HepG2 (cell line): ENCODE data around the gene ZNF264. TPM values are rescaled to one million over a fixed set of nuclear protein-coding genes. Genes with fewer than 3 reads are reported as not detected.

ENCODE experiments used
- ATRX ChIP-seq: sonication (generic); formaldehyde crosslinking; IDR thresholded peaks from 2 replicates; pipeline ENCODE4 v1.4.0; 2020; ENCODE audit warnings: missing genetic modification reagents, borderline replicate concordance
- GPN1 ChIP-seq: sonication (generic); formaldehyde crosslinking; IDR thresholded peaks from 2 replicates; pipeline ENCODE4 v1.5.1; 2020; ENCODE audit warnings: missing genetic modification reagents, borderline replicate concordance
- HMG20A ChIP-seq: IDR thresholded peaks from 2 replicates; pipeline ENCODE4 v1.6.1; 2016; ENCODE audit warnings: borderline replicate concordance
- NCOA2 ChIP-seq: sonication (generic); formaldehyde crosslinking; IDR thresholded peaks from 2 replicates; pipeline ENCODE4 v1.8.0; 2022; ENCODE audit warnings: inconsistent platforms
- NFE2L2 ChIP-seq: fragments of 150-350 bp; IDR thresholded peaks from 2 replicates; pipeline ENCODE4 v1.6.1; 2014; ENCODE audit warnings: low read length
- NFYB ChIP-seq: sonication (generic); formaldehyde crosslinking; IDR thresholded peaks from 2 replicates; pipeline ENCODE4 v1.4.0; 2020; ENCODE audit warnings: missing genetic modification reagents
- SMYD3 ChIP-seq: sonication (generic); formaldehyde crosslinking; IDR thresholded peaks from 2 replicates; pipeline ENCODE4 v1.8.1; 2023; ENCODE audit warnings: mild to moderate bottlenecking, missing genetic modification reagents
- SRSF9 ChIP-seq: fragments of 200-400 bp; formaldehyde crosslinking; IDR thresholded peaks from 2 replicates; pipeline ENCODE4 v1.6.1; 2018; ENCODE audit warnings: borderline replicate concordance, mild to moderate bottlenecking, low read depth, low read length; ENCODE audit not compliant: insufficient read depth, poor library complexity, severe bottlenecking
- TCF7 ChIP-seq: sonication (generic); IDR thresholded peaks from 2 replicates; pipeline ENCODE4 v1.6.1; 2016; ENCODE audit warnings: antibody characterized with exemption, low read depth
- ZNF292 ChIP-seq: sonication (generic); formaldehyde crosslinking; IDR thresholded peaks from 2 replicates; pipeline ENCODE4 v1.8.1; 2022; ENCODE audit warnings: mild to moderate bottlenecking, low read depth, missing genetic modification reagents, borderline replicate concordance
- polyA plus RNA-seq, 8 experiments: library from polyadenylated mRNA; depleted of rRNA in 3 of 8; stranded (reverse) in 7 of 8; unstranded in 1 of 8; fragments of >200 nt; fragmentation: Illumina TruSeq in 4 of 8; extraction: Trizol in 4 of 8; gene quantifications; 2 replicates each; pipeline versions ENCODE4 v1.2.1 to v1.2.3, GENCODE V29; 2011 to 2016; ENCODE audit warnings: low read depth in 4 of 8, missing spikeins in 1 of 8, mixed read lengths in 1 of 8; ENCODE audit not compliant: insufficient read depth in 1 of 8
- total RNA-seq, 5 experiments: library from RNA; depleted of rRNA; stranded (reverse); fragments of >200 nt; fragmentation: Illumina TruSeq; extraction: Trizol; gene quantifications; 2 replicates each; pipeline ENCODE4 v1.2.3, GENCODE V29; 2016; ENCODE audit warnings: low read depth in 1 of 5
- TF ChIP-seq, protein P1 (sequence below): sonication (generic); formaldehyde crosslinking; IDR thresholded peaks from 2 replicates; pipeline ENCODE4 v1.4.0; 2020; ENCODE audit warnings: missing genetic modification reagents
- TF ChIP-seq, protein P2 (sequence below): sonication (generic); formaldehyde crosslinking; IDR thresholded peaks from 2 replicates; pipeline ENCODE4 v1.5.0; 2020; ENCODE audit warnings: mild to moderate bottlenecking, missing genetic modification reagents, borderline replicate concordance
- TF ChIP-seq, protein P3 (sequence below): conservative IDR thresholded peaks from 2 replicates; pipeline ENCODE4 v1.6.1; 2018; ENCODE audit warnings: missing genetic modification reagents
- TF ChIP-seq, protein P4 (sequence below): sonication (generic); formaldehyde crosslinking; IDR thresholded peaks from 2 replicates; pipeline ENCODE4 v1.4.0; 2020; ENCODE audit warnings: missing genetic modification reagents
- TF ChIP-seq, protein P5 (sequence below): sonication (generic); formaldehyde crosslinking; IDR thresholded peaks from 2 replicates; pipeline ENCODE4 v1.4.0; 2020; ENCODE audit warnings: low read depth, missing genetic modification reagents

The ZNF264 gene
- total and polyA plus RNA-seq, 2 of the 13 experiments (the other 11 are each of a cell fraction or from before 2014, with no cell fraction given) = 3.5 to 17.6 TPM

DNA sequence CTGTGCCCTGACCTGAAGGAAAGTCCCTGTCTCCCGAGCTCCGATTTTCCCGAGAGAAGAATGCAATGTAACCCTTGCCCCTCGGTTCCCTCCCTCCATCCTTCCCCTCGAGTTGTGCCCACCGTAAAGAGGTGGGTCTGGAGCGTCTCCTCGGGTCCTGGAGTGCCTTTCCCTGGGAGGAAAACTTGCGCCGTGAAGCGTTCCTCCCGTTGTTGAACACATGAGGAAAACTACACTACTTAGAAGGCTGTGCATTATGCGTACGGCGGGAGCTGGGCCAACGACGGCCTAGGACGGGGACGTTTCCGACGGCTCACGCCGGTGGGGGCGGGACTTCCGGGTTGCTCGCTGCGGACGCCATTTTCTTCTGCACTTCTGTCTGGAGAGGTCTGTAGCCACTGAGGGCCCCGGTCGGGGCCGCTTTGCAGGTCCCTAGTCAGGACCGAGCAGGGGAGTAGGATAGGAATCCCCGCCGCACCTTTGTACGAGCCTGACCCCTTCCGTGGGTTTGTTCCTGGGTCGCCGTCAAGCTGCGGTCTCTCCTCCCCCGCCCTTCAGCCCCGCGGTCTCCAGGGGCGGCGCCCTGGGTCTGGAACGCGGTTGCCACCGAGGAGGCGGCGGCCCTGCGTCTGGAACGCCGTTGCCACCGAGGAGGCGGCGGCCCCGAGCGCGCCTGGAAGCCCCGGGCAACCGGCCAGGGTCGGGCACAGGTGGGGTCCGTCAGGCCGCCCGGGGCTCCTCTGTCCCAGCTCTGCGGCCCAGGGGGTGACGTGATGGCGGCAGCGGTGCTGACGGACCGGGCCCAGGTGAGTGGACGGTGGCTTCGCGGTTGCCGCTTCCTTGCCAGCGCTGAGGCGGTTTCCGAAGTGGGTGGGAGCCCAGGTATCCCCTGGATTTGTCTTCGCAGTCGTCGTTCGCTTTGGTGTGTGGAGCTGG lies at the start of gene ZNF264 (continued):
- TF ChIP-seq, protein P1, sequence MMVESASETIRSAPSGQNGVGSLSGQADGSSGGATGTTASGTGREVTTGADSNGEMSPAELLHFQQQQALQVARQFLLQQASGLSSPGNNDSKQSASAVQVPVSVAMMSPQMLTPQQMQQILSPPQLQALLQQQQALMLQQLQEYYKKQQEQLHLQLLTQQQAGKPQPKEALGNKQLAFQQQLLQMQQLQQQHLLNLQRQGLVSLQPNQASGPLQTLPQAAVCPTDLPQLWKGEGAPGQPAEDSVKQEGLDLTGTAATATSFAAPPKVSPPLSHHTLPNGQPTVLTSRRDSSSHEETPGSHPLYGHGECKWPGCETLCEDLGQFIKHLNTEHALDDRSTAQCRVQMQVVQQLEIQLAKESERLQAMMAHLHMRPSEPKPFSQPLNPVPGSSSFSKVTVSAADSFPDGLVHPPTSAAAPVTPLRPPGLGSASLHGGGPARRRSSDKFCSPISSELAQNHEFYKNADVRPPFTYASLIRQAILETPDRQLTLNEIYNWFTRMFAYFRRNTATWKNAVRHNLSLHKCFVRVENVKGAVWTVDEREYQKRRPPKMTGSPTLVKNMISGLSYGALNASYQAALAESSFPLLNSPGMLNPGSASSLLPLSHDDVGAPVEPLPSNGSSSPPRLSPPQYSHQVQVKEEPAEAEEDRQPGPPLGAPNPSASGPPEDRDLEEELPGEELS (CRISPR knock-in tag) = 0 out of 2 replicates have a peak, but pooled peaks have one; percentile 32
- TF ChIP-seq, protein P2, sequence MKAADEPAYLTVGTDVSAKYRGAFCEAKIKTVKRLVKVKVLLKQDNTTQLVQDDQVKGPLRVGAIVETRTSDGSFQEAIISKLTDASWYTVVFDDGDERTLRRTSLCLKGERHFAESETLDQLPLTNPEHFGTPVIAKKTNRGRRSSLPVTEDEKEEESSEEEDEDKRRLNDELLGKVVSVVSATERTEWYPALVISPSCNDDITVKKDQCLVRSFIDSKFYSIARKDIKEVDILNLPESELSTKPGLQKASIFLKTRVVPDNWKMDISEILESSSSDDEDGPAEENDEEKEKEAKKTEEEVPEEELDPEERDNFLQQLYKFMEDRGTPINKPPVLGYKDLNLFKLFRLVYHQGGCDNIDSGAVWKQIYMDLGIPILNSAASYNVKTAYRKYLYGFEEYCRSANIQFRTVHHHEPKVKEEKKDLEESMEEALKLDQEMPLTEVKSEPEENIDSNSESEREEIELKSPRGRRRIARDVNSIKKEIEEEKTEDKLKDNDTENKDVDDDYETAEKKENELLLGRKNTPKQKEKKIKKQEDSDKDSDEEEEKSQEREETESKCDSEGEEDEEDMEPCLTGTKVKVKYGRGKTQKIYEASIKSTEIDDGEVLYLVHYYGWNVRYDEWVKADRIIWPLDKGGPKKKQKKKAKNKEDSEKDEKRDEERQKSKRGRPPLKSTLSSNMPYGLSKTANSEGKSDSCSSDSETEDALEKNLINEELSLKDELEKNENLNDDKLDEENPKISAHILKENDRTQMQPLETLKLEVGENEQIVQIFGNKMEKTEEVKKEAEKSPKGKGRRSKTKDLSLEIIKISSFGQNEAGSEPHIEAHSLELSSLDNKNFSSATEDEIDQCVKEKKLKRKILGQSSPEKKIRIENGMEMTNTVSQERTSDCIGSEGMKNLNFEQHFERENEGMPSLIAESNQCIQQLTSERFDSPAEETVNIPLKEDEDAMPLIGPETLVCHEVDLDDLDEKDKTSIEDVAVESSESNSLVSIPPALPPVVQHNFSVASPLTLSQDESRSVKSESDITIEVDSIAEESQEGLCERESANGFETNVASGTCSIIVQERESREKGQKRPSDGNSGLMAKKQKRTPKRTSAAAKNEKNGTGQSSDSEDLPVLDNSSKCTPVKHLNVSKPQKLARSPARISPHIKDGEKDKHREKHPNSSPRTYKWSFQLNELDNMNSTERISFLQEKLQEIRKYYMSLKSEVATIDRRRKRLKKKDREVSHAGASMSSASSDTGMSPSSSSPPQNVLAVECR (CRISPR knock-in tag) = peak; percentile 89
- TF ChIP-seq NFYB (0 out of 2 replicates have a peak, but pooled peaks have one; percentile 42), ZNF292 (CRISPR knock-in tag) (no peak), SMYD3 (CRISPR knock-in tag) (no peak; the same call in 1 of the 2 replicates), TCF7 (no peak), NCOA2 (CRISPR knock-in tag) (no peak), ATRX (no peak), GPN1 (CRISPR knock-in tag) (no peak), SRSF9 (no peak), NFE2L2 (no peak), HMG20A (CRISPR knock-in tag) (no peak)
- TF ChIP-seq, protein P3, sequence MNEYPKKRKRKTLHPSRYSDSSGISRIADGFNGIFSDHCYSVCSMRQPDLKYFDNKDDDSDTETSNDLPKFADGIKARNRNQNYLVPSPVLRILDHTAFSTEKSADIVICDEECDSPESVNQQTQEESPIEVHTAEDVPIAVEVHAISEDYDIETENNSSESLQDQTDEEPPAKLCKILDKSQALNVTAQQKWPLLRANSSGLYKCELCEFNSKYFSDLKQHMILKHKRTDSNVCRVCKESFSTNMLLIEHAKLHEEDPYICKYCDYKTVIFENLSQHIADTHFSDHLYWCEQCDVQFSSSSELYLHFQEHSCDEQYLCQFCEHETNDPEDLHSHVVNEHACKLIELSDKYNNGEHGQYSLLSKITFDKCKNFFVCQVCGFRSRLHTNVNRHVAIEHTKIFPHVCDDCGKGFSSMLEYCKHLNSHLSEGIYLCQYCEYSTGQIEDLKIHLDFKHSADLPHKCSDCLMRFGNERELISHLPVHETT (CRISPR knock-in tag) = no peak; the same call in 1 of the 2 replicates
- TF ChIP-seq, protein P4, sequence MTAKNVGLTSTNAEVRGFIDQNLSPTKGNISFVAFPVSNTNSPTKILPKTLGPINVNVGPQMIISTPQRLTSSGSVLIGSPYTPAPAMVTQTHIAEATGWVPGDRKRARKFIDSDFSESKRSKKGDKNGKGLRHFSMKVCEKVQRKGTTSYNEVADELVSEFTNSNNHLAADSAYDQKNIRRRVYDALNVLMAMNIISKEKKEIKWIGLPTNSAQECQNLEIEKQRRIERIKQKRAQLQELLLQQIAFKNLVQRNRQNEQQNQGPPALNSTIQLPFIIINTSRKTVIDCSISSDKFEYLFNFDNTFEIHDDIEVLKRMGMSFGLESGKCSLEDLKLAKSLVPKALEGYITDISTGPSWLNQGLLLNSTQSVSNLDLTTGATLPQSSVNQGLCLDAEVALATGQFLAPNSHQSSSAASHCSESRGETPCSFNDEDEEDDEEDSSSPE (CRISPR knock-in tag) = no peak
- TF ChIP-seq, protein P5, sequence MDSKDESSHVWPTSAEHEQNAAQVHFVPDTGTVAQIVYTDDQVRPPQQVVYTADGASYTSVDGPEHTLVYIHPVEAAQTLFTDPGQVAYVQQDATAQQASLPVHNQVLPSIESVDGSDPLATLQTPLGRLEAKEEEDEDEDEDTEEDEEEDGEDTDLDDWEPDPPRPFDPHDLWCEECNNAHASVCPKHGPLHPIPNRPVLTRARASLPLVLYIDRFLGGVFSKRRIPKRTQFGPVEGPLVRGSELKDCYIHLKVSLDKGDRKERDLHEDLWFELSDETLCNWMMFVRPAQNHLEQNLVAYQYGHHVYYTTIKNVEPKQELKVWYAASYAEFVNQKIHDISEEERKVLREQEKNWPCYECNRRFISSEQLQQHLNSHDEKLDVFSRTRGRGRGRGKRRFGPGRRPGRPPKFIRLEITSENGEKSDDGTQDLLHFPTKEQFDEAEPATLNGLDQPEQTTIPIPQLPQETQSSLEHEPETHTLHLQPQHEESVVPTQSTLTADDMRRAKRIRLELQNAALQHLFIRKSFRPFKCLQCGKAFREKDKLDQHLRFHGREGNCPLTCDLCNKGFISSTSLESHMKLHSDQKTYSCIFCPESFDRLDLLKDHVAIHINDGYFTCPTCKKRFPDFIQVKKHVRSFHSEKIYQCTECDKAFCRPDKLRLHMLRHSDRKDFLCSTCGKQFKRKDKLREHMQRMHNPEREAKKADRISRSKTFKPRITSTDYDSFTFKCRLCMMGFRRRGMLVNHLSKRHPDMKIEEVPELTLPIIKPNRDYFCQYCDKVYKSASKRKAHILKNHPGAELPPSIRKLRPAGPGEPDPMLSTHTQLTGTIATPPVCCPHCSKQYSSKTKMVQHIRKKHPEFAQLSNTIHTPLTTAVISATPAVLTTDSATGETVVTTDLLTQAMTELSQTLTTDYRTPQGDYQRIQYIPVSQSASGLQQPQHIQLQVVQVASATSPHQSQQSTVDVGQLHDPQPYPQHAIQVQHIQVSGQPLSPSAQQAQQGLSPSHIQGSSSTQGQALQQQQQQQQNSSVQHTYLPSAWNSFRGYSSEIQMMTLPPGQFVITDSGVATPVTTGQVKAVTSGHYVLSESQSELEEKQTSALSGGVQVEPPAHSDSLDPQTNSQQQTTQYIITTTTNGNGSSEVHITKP (CRISPR knock-in tag) = no peak
